Tibial artery (tissue), 4 donors: ENCODE results near the gene IRAG1.

ENCODE experiments used
- DNase-seq, 2 donors: peaks; one replicate each; pipeline ENCODE4 v3.0.0-alpha.2; 2019
- H3K27ac ChIP-seq, 2 donors: fragments of 200-600 bp; sonication (generic) in 1 of 2; 1 replicate in 1 of 2; 2 replicates in 1 of 2; pipeline ENCODE4 v1.5.1; 2018 to 2019; ENCODE audit warnings: mild to moderate bottlenecking in 1 of 2
- H3K27me3 ChIP-seq, 2 donors: fragments of 200-600 bp; sonication (generic) in 1 of 2; one replicate each; pipeline versions ENCODE4 v1.5.1 to v1.6.0; 2016 to 2019
- H3K36me3 ChIP-seq, 3 donors: fragments of 200-600 bp; sonication (generic) in 2 of 3; one replicate each; pipeline ENCODE4 v1.5.1; 2016 to 2019; ENCODE audit warnings: mild to moderate bottlenecking in 2 of 3
- H3K4me1 ChIP-seq, 4 donors: fragments of 200-600 bp; sonication (generic) in 2 of 4; 1 replicate in 3 of 4; 2 replicates in 1 of 4; pipeline ENCODE4 v1.5.1; 2016 to 2019
- H3K4me3 ChIP-seq, 2 donors: fragments of 200-600 bp; sonication (generic) in 1 of 2; 1 replicate in 1 of 2; 2 replicates in 1 of 2; pipeline ENCODE4 v1.5.1; 2018 to 2019; ENCODE audit warnings: mild to moderate bottlenecking in 2 of 2
- H3K9me3 ChIP-seq, 3 donors: fragments of 200-600 bp; sonication (generic) in 1 of 3; one replicate each; pipeline ENCODE4 v1.5.1; 2016 to 2019
- CTCF ChIP-seq, 2 experiments: fragments of 200-600 bp in 1 of 2; fragments of 450-650 bp in 1 of 2; IDR thresholded peaks; one replicate each; pipeline ENCODE4 v1.5.1; 2017 to 2019; ENCODE audit warnings: antibody characterized with exemption in 2 of 2, mild to moderate bottlenecking in 1 of 2, moderate library complexity in 1 of 2
- intact Hi-C: fragments of 100-400 bp; cut with DNase I; formaldehyde crosslinking; loops from one replicate; pipeline ENCODE4 v1.15.0; 2023; ENCODE audit warnings: low total_unique reads

The IRAG1 gene

GRCh38 chr11:10716122-10716521, 22.6 kb upstream of the IRAG1 start:
- no peaks in the 10 kb centered on the region for H3K27me3 ChIP-seq
- intact Hi-C loops = no loop called here
- no peaks in the 10 kb centered on the region for H3K9me3 ChIP-seq
- no peaks in the 10 kb centered on the region for H3K36me3 ChIP-seq
- H3K4me3 ChIP-seq = no peak overlapping the region
- H3K4me1 ChIP-seq = no peaks in the 10 kb centered on the region
- H3K27ac ChIP-seq = no peak overlapping the region
- TF ChIP-seq CTCF (IDR thresholded peaks at IDR 0.05) = no peak
- DNase-seq = no peak

GRCh38 chr11:10715571-10715970, 22.0 kb upstream of the IRAG1 start:
- no peak for TF ChIP-seq CTCF (IDR thresholded peaks at IDR 0.05)
- no peaks in the 10 kb centered on the region for H3K36me3 ChIP-seq
- H3K4me3 ChIP-seq = no peak overlapping the region
- no peak overlapping the region for H3K27ac ChIP-seq
- H3K9me3 ChIP-seq = no peaks in the 10 kb centered on the region
- DNase-seq = no peak
- intact Hi-C loops = no loop called here
- H3K4me1 ChIP-seq = no peaks in the 10 kb centered on the region
- no peaks in the 10 kb centered on the region for H3K27me3 ChIP-seq

- TF ChIP-seq CTCF (IDR thresholded peaks at IDR 0.05) = no peak
- no peak for DNase-seq
- H3K4me3 ChIP-seq = no peak overlapping the region
- no peaks in the 10 kb centered on the region for H3K36me3 ChIP-seq
- H3K9me3 ChIP-seq = no peaks in the 10 kb centered on the region
- H3K4me1 ChIP-seq = no peaks in the 10 kb centered on the region
- H3K27me3 ChIP-seq = no peaks in the 10 kb centered on the region
- intact Hi-C loops = no loop called here
- H3K27ac ChIP-seq = no peak overlapping the region
Observed at GRCh38 chr11:10709299-10710086, 15.9 kb upstream of the IRAG1 start.

- intact Hi-C loops = no loop called here
- H3K4me1 ChIP-seq = no peaks in the 10 kb centered on the region
- DNase-seq = no peak
- H3K27me3 ChIP-seq = no peaks in the 10 kb centered on the region
- H3K27ac ChIP-seq = no peak overlapping the region
- no peak overlapping the region for H3K4me3 ChIP-seq
- no peaks in the 10 kb centered on the region for H3K36me3 ChIP-seq
- H3K9me3 ChIP-seq = no peaks in the 10 kb centered on the region
- TF ChIP-seq CTCF (IDR thresholded peaks at IDR 0.05) = no peak
Observed at GRCh38 chr11:10708131-10708530, 14.6 kb upstream of the IRAG1 start.

- DNase-seq = no peak
- H3K36me3 ChIP-seq = no peaks in the 10 kb centered on the region
- H3K27me3 ChIP-seq = no peaks in the 10 kb centered on the region
- intact Hi-C loops = no loop called here
- H3K4me3 ChIP-seq = no peak overlapping the region
- H3K27ac ChIP-seq = no peak overlapping the region
- peaks cover 5 to 22% (median 10%) of the 10 kb centered on the region in 4 donors for H3K4me1 ChIP-seq
- no peaks in the 10 kb centered on the region for H3K9me3 ChIP-seq
- no peak for TF ChIP-seq CTCF (IDR thresholded peaks at IDR 0.05)
Observed at GRCh38 chr11:10701982-10702381, 8.4 kb upstream of the IRAG1 start.
